Measurements from ENCODE around the gene SIPA1L3. TPM values are rescaled to one million over a fixed set of nuclear protein-coding genes. Genes with fewer than 3 reads are reported as not detected.
"Not testable (repeated sequence)": the region's sequence is repeated elsewhere in the genome, so short reads cannot be mapped to it uniquely, and the experiment has no call there.

The SIPA1L3 gene, protein sequence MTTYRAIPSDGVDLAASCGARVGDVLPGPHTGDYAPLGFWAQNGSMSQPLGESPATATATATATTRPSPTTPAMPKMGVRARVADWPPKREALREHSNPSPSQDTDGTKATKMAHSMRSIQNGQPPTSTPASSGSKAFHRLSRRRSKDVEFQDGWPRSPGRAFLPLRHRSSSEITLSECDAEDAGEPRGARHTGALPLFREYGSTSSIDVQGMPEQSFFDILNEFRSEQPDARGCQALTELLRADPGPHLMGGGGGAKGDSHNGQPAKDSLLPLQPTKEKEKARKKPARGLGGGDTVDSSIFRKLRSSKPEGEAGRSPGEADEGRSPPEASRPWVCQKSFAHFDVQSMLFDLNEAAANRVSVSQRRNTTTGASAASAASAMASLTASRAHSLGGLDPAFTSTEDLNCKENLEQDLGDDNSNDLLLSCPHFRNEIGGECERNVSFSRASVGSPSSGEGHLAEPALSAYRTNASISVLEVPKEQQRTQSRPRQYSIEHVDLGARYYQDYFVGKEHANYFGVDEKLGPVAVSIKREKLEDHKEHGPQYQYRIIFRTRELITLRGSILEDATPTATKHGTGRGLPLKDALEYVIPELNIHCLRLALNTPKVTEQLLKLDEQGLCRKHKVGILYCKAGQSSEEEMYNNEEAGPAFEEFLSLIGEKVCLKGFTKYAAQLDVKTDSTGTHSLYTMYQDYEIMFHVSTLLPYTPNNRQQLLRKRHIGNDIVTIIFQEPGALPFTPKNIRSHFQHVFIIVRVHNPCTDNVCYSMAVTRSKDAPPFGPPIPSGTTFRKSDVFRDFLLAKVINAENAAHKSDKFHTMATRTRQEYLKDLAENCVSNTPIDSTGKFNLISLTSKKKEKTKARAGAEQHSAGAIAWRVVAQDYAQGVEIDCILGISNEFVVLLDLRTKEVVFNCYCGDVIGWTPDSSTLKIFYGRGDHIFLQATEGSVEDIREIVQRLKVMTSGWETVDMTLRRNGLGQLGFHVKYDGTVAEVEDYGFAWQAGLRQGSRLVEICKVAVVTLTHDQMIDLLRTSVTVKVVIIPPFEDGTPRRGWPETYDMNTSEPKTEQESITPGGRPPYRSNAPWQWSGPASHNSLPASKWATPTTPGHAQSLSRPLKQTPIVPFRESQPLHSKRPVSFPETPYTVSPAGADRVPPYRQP (N-terminal part only)
- total RNA-seq (2014; rRNA removed; shearing (Covaris generic); ENCODE audit: low replicate concordance) = 13.8 and 18.0 TPM in 2 replicates

DNA sequence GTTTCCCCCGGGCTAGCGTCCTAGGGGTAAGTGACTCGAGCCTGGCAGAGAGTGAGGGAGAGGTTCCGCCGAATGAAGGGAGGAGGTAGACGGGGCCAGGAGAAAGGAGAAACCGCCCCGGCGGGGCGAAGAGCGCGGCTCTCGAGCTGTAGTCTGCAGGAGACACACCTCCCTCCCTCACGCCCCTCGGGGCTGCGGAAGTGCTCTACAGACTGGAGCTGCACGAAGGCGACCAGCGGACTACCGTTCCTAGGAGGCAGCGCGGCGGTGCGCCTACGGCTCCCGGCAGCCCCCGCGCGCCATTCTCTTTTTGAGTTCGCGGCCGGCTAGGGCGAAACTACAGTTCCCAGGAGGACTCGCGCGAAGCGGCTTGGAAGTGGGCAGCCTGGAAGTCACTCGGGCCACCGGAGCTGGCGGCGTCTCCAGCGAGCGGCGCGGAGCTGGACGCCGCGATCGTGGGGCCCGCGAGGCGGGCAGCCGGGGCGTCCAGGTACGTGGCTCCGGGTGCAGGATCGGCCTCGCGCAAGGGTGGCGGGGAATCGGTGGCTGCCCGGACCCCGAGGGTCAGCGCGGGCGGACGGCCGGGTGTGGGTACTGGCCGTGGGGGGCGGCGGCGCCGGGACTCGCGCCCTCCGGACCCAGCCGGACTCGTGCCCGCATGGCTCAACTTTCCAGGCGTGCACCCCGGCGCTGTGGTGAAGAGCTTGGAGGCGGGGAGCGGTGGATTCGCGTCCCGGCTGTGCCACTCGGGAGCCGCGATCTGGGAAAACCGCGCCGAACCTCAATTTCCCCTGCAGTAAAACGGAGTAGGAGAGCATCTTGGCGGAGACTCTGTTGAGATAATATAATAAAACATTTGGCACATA, at the start of gene SIPA1L3:
Gene SIPA1L3, plus strand, starts transcription at position 340 of the 866 bp plus-strand sequence. CDS start 174,358 bp downstream, outside the sequence.
- Histone ChIP-seq H3K4me3 (peak within 1 kb of the TSS; percentile 71), H3K36me3 (no peaks in the 10 kb centered on the region; the same call in none of the 2 replicates), H3K27me3 (no peaks in the 10 kb centered on the region), H3K9me3 (no peaks in the 10 kb centered on the region)
- DNase-seq = peak; percentile 97

DNA sequence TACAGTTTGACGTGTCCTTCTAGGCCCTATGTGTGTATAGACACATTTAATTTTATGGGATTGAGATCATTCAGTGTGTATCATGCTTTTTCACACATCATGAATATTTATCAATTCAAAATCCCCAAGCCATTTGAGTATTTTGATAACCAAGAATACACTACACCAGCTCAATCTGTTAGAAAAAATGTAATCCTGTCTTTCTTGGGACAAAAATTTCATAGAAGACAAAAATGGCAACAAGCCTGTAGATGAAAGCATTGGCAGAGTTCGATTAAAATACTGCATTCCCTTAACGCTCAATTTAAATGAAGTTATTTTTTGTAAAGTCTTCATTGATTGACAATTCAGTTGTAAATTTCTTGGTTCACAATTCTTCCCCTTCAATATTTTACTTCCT, 42.5 kb upstream of the SIPA1L3 start:
- Histone ChIP-seq H3K27me3 (no peaks in the 10 kb centered on the region), H3K36me3 (no peaks in the 10 kb centered on the region), H3K9me3 (peaks cover 8% of the 10 kb centered on the region), H3K4me3 (no peak overlapping the region)
- no peak for DNase-seq

DNA sequence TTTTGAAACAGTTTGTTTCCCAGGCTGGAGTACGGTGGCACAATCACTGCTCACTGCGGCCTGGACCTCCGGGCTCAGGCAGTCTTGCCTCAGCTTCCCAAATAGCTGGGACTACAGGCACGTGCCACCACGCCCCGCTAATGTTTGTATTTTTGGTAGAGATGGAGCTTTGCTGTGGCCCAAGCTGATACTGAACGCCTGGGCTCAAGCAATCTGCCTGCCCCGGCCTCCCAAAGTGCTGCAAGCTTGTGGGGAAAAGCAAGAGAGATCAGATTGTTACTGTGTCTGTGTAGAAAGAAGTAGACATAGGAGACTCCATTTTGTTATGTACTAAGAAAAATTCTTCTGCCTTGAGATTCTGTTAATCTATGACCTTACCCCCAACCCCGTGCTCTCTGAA, 41.1 kb upstream of the SIPA1L3 start:
- H3K9me3 ChIP-seq, H3K27me3 ChIP-seq, DNase-seq, H3K36me3 ChIP-seq, H3K4me3 ChIP-seq: not testable (repeated sequence)

DNA sequence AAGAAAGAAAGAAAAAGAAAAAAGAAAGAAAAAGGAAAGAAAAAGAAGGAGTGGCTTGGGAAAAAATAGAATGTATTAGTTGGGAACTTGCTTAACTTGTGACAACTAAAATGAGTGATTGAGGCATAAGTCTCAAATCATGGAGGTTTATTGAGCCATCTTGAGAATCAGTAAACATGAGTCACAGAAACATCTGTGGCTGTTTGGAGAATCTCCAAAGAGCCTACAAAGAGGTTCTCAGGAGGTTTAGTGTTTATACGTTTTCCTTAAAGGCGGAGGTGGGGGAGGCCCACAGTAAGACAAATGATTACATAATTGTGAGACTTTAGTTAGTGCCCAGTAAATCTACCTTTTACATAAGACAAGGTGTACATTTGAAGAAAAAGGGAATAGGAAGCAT, 39.2 kb upstream of the SIPA1L3 start:
- Histone ChIP-seq H3K4me3 (no peak overlapping the region), H3K27me3 (no peaks in the 10 kb centered on the region), H3K36me3 (no peaks in the 10 kb centered on the region), H3K9me3 (peaks cover 8% of the 10 kb centered on the region)
- no peak for DNase-seq

DNA sequence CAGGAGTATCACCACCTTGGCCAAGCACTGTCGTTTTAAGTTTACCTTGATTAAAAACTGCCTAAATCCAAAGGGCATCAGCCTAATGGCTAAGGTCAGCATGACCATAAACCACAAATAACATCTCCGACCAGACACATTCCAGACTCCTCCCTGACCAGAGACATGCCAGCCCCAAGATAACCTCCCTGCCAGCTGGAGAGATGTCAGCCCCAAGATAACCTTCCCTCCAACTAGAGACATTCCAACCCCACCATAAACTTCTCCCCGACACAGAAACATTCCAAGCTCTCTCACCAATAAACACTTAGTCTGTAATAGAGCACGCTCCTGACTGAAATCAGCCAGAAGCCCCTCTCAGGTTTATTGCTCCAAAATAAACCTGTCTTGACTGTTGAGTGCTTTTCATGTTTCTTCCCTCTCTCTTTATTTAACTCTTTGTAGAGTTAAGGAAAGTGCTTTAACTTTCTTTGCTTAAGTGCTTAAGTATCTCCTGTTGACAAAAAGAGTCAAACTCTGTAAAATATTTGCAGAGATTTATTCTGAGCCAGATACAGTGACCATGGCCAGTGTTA, 37.2 kb upstream of the SIPA1L3 start:
- Histone ChIP-seq H3K27me3 (no peaks in the 10 kb centered on the region), H3K9me3 (peaks cover 5% of the 10 kb centered on the region), H3K4me3 (no peak overlapping the region), H3K36me3 (no peaks in the 10 kb centered on the region)
- DNase-seq = no peak

DNA sequence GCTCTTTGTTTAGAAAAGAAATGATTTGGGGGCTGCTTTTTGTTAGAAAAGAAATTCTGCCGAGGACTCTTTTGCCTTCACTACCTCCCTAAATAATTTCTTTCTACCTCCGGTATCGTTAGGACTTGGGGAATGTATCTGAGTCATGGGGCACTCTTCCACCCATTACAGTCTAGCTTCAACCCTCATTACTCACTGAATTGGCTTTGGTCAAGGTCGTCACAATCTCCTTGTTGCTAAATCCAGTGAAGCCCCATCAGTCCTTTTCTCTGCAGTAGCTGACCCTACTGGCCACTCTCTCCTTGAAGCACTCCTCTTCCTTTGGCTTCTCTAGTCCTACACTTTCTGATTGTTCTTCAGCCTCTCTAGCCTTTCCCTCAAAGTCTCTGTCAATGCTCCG, 34.6 kb upstream of the SIPA1L3 start:
- Histone ChIP-seq H3K9me3 (peaks cover 3% of the 10 kb centered on the region), H3K27me3 (no peaks in the 10 kb centered on the region), H3K36me3 (no peaks in the 10 kb centered on the region), H3K4me3 (no peak overlapping the region)
- no peak for DNase-seq

DNA sequence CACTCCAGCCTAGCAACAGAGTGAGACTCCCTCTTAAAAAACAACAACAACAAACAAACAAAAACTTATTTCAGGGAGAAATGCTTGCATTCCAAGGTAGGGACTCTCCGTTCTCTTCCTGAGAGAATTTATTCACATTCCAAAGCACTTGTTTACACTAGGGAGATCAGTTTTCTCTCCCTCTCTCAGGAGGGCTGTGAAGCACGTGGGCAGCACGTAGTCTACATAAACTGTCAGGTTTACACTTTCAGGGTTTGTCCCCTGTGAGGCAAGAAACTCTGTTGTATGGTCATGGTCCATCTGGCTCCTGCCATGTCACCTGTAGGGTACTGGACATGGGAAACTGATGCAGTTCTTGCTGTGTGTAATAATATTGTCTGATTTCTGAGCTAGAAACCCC, 32.2 kb upstream of the SIPA1L3 start:
- H3K36me3 ChIP-seq = no peaks in the 10 kb centered on the region
- DNase-seq = no peak
- H3K4me3 ChIP-seq = no peak overlapping the region
- no peaks in the 10 kb centered on the region for H3K27me3 ChIP-seq
- no peaks in the 10 kb centered on the region for H3K9me3 ChIP-seq

DNA sequence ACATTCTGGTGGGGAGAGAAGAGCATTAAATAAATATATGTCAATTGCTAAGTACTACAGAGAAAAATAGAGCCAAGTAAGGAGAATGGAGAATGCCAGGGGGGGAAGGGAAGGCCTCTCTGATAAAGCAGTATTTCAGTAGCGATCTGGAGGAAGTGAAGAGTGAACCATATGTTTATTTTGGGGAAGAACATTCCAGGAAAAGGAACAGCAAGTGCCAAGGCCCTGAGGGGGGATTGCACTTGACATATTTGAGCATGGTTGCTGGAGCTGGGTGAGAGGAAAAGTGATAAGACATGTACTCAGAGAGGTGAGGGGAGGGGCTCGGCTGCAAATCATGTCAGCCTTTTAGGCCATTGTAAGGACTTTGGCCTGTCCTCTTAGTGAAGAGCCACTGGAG, 31.0 kb upstream of the SIPA1L3 start:
- Histone ChIP-seq H3K9me3 (no peaks in the 10 kb centered on the region), H3K27me3 (no peaks in the 10 kb centered on the region), H3K4me3 (no peak overlapping the region), H3K36me3 (no peaks in the 10 kb centered on the region)
- DNase-seq = no peak

DNA sequence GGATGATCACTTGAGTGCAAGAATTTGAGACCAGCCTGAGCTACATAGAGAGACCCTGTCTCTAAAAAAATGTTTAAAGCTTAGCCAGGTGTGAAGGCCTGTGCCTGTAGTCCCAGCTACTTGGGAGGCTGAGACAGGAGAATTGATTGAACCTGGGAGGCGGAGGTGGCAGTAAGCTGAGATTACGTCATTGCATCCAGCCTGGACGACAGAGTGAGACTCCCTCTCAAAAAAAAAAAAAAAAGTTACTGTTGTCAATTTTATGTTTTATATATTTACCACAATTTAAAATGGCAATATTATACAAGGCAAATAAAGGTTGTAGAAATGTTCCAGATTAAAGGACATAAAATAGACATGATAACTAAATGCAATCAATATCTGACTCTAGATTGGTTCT, 29.9 kb upstream of the SIPA1L3 start:
- Histone ChIP-seq H3K9me3 (peaks cover 5% of the 10 kb centered on the region), H3K36me3 (no peaks in the 10 kb centered on the region), H3K27me3 (no peaks in the 10 kb centered on the region), H3K4me3 (no peak overlapping the region)
- no peak for DNase-seq

DNA sequence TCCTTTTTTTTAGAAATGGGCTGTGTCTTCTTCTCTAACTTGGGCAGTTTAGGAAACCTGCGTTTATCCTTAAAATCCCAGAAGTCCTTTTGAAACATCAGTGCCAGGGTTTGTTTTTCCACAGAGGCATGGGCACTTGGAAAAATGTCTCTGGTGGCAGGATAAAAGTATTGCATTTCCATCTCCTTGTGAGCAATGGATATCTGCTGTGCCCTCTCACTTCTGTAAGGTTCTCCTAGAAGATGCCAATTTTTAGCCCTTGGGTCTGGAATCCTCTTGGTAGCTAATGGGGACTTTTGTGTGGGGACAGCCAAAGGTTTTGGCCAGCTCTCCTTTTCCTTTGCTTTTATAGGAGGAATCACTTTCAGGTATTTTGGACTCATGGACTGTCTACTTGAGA, 21.6 kb upstream of the SIPA1L3 start:
- Histone ChIP-seq H3K27me3 (no peaks in the 10 kb centered on the region; the same call in none of the 2 replicates), H3K4me3 (no peak overlapping the region), H3K9me3 (peaks cover 38% of the 10 kb centered on the region), H3K36me3 (no peaks in the 10 kb centered on the region)
- no peak for DNase-seq

DNA sequence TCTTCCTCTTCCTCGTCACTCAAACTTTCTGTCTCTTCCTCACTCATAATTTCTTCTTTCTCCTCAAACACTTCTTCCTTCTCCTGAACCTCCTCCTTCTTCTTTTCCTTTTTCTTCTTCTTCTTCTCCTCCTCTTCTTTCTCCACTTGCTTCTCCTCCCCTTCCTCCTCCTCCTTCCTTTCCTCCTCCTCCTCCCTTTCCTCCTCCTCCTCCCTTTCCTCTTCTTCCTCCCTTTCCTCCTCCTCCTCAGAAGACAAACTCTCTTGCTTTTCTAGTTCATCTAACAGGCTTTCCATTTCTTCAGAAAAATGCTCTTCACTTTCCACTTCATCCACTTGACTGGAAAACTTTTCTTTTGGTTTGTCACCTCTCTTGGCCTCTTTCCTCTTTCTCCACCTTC, 20.4 kb upstream of the SIPA1L3 start:
- Histone ChIP-seq H3K36me3 (no peaks in the 10 kb centered on the region), H3K27me3 (peaks cover 4% of the 10 kb centered on the region), H3K4me3 (no peak overlapping the region), H3K9me3 (peaks cover 38% of the 10 kb centered on the region)
- DNase-seq = no peak

DNA sequence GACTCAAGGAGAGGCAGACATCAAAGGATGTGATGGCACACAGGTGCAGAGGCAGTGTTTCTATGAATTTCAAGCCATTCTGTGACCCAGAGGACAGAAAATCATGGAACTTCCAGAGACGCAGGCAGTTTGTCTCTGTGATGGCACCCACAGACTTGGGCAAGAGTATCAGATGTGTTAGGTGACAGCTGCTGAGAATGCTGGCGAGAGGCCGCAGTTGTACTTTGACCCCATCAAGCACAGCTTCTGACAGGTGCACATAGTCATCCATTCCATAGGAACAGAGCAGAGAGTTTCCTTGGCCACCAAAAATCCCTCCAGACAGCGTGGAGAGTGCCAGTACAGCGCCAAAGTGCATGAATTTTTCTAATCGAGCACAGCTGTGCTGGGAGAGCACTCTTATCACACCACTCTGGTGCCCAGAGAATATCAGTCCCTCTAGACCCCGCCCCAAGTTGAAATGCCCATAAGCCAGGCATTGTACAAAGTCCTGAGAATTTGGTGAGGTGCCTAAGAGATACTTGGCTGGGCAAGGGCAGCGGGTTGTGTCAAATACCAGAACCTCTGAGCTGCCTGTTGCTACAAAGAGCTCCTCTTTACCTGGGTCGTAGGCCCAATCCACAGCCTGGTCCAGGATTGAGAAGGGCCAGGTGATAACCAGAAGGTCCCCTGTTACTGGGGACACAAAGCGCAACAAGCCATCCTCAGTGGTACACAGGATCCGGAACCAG, 13.0 kb upstream of the SIPA1L3 start:
- DNase-seq = no peak
- H3K4me3 ChIP-seq = no peak overlapping the region
- H3K36me3 ChIP-seq = no peaks in the 10 kb centered on the region
- peaks cover 6% of the 10 kb centered on the region for H3K27me3 ChIP-seq
- peaks cover 6% of the 10 kb centered on the region; the same call in 1 of the 2 replicates for H3K9me3 ChIP-seq

DNA sequence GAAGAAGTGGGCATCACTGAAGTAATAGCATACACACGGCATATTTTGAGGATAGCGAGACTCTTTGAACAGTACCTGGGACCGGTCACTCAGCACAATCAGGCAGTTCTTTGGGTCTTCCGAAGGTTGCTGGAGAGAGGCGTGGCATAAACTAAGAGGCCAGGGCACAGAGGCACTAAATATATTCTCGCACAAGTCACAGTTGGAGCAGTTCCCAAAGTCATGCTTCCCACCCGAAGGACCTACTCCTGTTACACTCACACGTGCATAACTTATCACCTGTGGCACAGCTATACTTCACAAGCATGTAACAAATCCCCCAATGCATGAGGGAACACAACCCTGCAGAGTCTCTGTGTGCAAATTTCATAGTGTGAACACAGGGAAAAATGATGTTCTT, 10.8 kb upstream of the SIPA1L3 start:
- no peak for DNase-seq
- no peak overlapping the region for H3K4me3 ChIP-seq
- no peaks in the 10 kb centered on the region for H3K36me3 ChIP-seq
- H3K27me3 ChIP-seq = peaks cover 6% of the 10 kb centered on the region; the same call in 1 of the 2 replicates
- H3K9me3 ChIP-seq = no peaks in the 10 kb centered on the region; the same call in 1 of the 2 replicates

DNA sequence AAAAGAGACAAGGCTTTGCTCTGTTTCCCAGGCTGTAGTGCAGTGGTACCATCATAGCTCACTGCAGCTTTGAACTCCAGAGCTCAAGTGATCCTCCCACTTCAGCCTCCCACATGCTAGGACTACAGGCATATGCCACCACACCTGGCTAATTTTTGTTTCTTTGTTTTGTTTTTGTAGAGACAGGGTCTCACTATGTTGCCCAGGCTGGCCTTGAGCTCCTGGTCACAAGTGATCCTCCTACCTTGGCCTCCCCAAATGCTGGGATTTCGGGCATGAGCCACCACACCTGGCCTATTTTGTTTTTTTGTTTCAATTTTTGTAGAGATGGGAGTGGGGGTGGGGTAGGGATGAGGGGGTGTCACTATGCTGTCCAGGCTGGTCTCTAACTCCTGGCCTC, 7.6 kb upstream of the SIPA1L3 start:
- DNase-seq = no peak
- Histone ChIP-seq H3K27me3 (no peaks in the 10 kb centered on the region), H3K4me3 (no peak overlapping the region), H3K36me3 (no peaks in the 10 kb centered on the region), H3K9me3 (no peaks in the 10 kb centered on the region)

DNA sequence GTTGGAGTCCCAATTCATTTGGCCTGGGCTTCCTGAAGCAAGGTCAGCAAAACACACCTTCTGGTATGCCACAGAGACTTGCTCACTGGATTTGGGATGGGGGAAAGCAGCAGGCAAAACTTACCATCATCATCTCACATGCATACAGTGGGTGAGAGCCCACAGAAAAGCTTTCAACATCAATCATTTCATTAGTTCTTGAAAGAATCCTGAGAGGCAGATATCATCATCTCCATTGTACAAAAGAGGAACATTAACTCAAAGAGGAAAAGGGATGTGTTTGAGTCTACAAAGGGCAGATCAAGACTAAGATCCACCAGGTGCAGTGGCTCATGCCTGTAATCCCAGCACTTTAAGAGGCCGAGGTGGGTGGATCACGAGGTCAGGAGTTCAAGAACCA, 7.0 kb upstream of the SIPA1L3 start:
- no peaks in the 10 kb centered on the region for H3K9me3 ChIP-seq
- H3K4me3 ChIP-seq = no peak overlapping the region
- H3K27me3 ChIP-seq = no peaks in the 10 kb centered on the region
- H3K36me3 ChIP-seq = no peaks in the 10 kb centered on the region
- DNase-seq = no peak

All from MG63 (cell line).